HG03457 (cell line): ENCODE data around the gene UBE2U.

Experiments
- ATAC-seq: cut with Tn5 transposase; IDR thresholded peaks from one replicate; pipeline ENCODE4 v1.9.1; 2021; ENCODE audit warnings: moderate number of reproducible peaks; ENCODE audit not compliant: unreplicated experiment

Gene UBE2U

DNA sequence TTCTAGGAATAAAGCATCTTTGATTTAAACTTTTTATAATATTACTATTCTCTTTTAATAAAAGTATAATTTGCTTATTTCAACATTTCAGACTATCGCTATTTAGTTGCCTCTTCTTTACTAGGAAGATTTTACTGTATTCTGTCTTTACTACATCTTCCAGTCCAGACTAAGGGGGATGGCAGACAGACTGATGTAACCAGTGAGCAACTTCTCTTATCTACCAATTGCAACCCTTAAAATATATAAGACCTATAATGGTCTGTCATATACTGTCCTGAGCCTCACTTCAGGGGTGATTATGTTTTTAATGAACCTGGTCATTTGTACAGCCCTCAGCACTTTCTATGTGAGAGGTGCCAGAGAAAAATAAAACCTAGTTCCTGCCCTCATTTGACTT, 87.0 kb downstream of the UBE2U start:
- no peak for ATAC-seq

DNA sequence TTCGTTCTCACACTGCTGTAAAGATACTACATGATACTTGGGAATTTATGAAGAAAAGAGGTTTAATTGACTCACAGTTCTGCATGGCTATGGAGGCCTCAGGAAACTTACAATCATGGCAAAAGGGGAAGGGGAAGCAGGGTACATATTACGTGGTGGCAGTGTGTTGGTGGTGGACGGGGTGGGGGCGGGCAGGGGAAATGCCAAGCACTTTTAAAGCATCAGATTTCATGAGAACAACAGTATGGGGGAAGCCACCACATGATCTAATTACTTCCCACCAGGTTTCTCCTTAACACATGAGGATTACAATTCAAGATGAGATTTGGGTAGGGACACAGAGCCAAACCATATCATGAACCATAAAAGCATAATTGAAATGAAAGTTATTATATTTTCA, 88.5 kb downstream of the UBE2U start:
- no peak for ATAC-seq

DNA sequence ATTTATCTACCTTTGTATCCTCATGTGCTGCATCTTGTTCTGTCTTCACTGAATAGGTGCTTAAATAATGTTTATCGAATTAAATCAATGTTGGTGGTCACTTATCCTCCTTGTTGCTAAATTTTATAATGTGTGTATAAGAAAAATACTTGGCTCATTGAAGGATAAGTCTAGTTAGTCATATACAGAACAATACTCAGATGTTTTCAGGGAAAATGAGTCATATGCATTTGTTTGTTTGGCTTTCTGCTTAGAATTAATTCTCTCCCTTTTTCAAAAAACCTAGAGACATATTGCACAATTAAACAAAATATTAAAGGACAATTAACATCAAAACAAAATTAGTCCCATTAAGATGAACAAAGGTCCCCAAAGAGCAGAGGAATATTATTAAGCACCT, 89.0 kb downstream of the UBE2U start:
- ATAC-seq, result no peak

DNA sequence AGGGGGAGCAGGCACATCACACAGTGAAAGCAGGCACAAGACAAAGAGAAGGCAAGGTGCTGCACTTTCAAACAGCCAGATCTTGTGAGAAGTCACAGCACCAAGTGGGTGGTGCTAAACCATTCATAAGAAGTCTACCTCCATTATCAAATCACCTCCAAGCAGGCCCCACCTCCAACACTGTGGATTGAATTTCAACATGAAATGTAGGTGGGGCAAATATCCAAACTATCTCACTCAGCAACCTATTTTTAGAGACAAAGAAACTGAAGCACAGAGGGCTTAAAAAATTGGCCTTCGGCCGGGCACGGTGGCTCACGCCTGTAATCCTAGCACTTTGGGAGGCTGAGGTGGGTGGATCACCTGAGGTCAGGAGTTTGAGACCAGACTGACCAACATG, 90.4 kb downstream of the UBE2U start:
- ATAC-seq, result no peak

DNA sequence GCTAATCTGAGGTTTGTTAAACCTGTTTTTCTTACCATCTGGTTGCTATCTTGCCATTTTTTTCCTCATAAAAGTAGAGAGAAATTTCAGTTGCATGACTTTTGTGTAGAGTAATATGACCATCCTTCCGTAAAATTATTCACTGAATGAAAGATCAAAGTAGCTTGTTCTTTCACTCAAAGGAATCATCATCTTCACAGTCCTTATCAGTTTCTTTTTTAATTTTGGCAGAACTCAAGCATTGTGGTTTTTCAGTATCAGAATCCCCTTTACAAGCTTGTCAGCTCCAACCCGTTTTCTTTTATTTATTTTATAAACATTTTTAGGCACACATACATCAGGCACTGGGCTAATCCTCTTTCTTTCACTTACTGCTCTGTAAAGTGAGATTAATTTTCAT, 91.7 kb downstream of the UBE2U start:
- ATAC-seq, result no peak

DNA sequence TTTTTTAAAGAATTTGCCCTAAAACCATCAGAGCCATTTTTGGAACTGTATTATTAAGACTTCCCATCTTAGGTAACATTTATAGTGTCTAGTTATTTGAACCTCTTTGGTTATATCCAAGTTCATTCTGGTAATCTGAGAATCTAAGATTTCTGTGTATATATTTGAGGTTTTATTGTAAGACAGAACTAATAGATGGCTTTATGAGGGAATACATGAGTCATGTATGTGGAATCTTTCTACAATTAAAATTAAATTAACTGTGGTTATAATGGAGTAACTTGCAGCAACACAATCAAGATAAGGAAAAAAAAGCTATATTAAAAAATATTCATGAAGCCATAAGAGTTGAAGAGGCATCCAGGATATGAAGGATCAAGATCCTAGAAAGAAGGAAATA, 92.1 kb downstream of the UBE2U start:
- ATAC-seq, result no peak

DNA sequence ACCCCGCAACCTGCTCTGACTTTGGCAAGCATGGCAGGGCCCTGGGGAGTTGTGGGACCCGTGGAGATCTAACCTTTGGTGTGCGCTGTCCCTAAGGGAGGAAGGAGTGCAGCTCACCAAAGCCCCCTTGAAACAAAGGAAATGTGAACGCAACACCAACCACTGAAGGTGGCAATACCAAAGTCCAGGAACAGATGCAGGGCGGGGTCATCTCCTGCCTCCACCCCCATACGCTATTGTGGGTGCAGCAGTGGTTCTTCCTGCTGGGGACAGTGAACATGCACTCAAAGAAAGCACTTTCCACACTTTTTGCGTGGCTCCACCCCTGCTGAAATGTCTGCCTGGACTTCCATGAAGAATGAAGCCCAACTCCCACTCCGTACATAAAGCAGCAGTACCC, 93.0 kb downstream of the UBE2U start:
- no peak for ATAC-seq

DNA sequence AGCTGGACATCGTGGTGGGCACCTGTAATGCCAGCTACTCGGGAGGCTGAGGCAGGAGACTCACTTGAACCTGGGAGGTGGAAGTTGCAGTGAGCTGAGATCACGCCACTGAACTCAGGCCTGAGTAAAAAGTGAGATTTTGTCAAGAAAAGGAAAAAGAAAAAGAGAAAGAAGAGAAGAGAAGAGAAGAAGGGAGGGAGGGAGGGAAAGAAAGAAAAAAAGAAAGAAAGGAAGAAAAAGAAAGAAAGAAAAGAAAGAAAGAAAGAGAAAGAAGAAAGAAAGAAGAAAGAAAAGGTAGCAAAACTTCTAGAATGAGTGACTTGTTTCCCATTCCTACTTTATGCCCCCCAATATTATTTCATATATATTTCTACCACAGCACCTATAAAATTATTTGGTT, 98.8 kb downstream of the UBE2U start:
- ATAC-seq, result no peak

DNA sequence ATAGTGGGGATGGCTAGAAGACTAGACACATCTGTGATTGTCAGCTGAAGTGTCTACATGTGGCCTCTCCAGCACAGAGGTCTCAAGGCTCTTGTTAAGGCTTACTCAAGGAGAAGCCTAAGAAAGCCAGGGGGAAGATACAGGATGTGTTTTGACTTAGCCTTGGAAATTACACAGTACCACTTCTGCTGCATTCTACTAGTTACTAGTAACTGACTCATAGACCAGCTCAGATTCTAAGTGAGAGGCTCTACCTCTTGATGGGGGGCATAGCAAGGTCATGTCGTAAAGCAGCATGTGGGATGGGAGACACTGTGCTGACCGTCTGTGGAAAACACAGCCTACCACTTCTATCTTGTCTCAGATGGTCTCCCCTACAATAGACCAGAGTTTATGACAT, 99.5 kb downstream of the UBE2U start:
- ATAC-seq, result no peak

DNA sequence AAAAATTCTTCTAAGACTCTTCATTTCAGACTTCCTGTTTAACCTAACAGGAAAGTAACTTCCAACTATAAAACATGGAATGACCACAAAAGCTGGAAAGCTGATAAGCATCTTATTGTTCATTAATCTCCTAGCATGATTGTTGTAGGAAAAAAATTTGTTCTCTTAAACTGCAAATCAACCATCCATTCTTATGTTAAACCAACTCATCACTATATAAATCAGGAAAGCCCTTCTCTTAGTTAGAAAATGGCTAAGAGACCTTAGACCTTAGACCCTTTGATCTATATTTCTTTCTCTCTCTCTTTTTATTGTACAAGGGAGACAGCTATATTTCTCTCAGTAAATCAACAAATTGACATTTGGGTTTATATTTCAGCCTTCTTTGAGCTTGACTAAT, 101.4 kb downstream of the UBE2U start:
- no peak for ATAC-seq

DNA sequence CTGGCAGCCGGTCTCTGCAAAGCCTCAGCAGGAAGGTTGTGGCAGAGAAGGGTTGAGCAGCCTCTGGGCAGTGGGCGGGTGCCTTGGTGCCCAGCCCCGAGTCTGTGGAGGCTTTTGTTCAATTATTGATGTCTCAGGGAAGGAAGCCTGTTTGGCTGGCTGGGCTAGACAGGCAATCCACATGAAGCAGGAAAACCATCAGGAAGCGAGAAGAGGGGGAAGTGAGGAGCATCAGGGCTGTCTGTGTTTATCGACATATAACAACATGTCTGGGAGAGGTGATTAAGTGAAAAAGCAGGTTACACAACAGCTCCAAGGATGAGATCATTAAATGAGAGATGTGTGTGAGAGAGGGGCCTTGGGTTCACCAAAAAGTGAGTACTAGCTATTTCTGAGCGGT, 105.4 kb downstream of the UBE2U start:
- no peak for ATAC-seq

DNA sequence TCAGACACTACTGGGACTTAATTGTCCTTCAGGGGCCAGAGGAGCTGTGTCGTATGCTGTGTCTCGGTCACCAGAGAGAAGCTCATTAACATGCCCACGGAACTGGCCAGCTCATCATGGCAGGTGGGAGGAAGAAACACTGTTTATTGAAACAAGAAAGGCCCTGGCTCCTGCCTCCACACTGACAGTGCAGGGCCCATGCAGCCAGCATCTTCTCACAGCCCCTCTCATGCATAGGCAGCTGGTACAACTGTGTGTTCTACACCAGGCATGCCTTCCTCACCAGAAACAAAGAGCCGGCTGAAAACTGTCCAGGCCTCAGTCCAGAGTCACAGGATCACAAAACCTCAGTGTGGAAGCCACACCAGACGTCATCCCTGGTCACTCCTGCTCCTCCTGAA, 106.0 kb downstream of the UBE2U start:
- ATAC-seq, result no peak

DNA sequence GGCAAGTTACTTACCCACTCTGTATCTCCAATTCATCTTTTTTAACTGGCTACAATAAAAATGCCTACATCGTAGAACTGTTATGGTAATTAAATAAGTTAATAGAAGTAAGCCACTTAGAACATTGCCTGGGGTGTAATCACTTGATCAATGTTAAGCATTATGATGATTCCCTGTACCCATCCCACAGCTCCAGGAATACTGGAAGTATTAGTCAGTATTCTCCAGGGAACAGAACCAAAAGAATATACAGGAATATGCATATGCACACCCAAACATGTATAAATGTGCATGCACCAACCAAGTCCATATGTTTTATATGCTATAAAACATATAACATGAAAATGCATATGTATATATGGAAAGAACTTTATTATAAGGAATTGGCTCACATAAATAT, 107.3 kb downstream of the UBE2U start:
- no peak for ATAC-seq

DNA sequence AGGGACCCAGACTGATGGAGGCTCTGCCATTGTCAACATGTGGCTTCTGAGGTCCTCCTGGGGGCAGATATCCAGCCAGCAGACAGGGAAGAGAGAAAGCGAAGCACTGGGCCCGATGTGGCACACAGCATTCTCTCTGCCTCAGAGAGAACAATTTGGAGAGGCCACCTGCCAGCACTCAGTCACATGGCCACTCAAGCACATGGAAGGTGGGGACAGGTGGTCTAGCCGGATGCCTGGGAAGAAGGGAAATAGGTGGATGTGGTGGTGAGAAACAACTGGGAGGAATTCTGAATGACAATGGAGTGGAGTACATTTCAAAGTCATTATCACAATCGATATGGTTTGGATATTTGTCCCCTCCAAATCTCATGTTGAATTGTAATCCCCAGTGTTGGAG, 109.0 kb downstream of the UBE2U start:
- ATAC-seq, result no peak

DNA sequence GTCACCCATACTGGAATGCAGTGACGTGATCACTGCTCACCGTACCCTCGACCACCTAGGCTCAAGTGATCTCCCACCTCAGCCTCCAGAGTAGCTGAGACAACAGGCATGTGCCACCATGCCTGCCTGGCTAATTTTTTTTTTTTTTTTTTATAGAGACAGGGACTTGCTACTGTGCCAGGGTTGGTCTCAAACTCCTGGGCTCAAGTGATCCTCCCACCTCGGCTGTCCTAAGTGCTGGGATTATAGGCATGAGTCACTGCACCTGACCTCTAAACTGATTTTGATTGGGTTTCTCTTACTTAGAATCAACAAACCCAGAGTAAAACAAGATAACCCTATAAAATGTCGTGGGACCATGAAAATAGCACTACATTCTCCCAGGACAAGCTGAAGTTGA, 112.0 kb downstream of the UBE2U start:
- ATAC-seq, result no peak
